Stimulated activated naive B cell treated with anti-CD40 and anti-IgM and Interleukin-4, amounts not matched to agents 10 μg/mL and 1 μg/mL and 100 μg/mL, for 72 hours (primary cell): ENCODE measurements around the gene SIX5.
A peak's percentile ranks its signal among the peaks of the same experiment; 100 is the strongest.
"Not testable (repeated sequence)": the region's sequence is repeated elsewhere in the genome, so short reads cannot be mapped to it uniquely, and the experiment has no call there.

Experiments used
- ATAC-seq, 2 donors: fragments of 150-1000 bp; cut with Tn5 transposase; replicated peaks; 2 replicates each; pipeline ENCODE4 v1.10.0; 2021; ENCODE audit warnings: moderate library complexity in 1 of 2
- DNase-seq: peaks from one replicate; pipeline ENCODE4 v3.0.0; 2021
- H3K27ac Mint-ChIP-seq: one replicate; pipeline ENCODE4 v1.8.0; 2022; ENCODE audit warnings: mild to moderate bottlenecking, mixed read lengths
- H3K27me3 Mint-ChIP-seq, 2 donors: one replicate each; pipeline ENCODE4 v1.8.0; 2022; ENCODE audit warnings: mixed read lengths in 2 of 2
- H3K36me3 Mint-ChIP-seq, 2 donors: one replicate each; pipeline ENCODE4 v1.8.0; 2022; ENCODE audit warnings: mixed read lengths in 2 of 2, mild to moderate bottlenecking in 1 of 2
- H3K4me1 Mint-ChIP-seq, 2 donors: one replicate each; pipeline ENCODE4 v1.8.0; 2022; ENCODE audit warnings: mixed read lengths in 2 of 2, mild to moderate bottlenecking in 1 of 2
- H3K4me3 Mint-ChIP-seq, 2 donors: one replicate each; pipeline ENCODE4 v1.8.0; 2022; ENCODE audit warnings: mild to moderate bottlenecking in 2 of 2, mixed read lengths in 2 of 2, moderate library complexity in 1 of 2
- H3K9me3 Mint-ChIP-seq, 2 donors: one replicate each; pipeline ENCODE4 v1.8.0; 2022; ENCODE audit warnings: mixed read lengths in 2 of 2, mild to moderate bottlenecking in 1 of 2

SIX5 gene

DNA sequence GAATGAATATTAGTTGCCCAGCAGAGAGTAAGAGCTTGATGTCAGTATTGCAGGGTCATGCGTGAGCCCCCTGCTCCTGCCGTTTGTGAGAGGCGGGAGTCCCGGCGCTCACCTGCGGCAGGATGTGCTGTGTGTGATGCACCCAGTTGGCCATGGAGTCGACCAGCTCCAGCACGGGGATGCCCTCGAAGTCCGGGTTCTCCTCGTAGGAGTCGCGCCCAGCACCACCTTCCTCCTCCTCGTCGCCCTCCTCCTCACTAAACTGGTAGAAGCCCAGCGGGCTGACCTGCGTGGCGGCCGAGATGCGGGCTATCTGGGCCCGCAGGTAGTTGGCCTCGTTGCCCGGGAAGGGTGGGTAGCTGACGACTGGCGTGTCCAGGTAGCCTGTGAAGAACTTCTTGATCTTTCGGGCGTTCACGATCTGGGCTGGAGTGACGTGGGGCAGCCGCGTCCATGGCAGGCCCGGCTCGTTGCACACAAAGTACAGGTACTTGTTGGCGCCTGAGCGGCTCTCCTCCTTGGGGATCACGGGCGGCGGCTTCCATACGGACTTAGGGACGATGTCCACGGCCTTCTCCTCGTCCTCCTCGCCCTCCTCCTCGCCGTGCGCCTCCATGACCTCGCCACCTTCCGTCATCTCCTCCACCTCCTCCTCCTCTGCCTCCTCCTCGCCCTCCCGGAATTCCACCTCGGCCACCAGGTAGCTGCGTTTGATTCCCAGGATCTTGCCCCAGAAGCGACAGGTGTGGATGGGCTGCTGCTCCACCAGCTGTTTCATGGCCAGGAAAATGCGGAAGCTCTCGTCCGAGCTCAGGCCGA is 35.3 kb upstream of the SIX5 start:
- peaks cover 3 to 11% of the 10 kb centered on the region in 2 donors for H3K4me1 Mint-ChIP-seq
- ATAC-seq (no peak), DNase-seq (no peak)
- peaks cover 10 to 37% of the 10 kb centered on the region in 2 donors for H3K27me3 Mint-ChIP-seq
- no peaks in the 10 kb centered on the region for H3K36me3 Mint-ChIP-seq
- no peaks in the 10 kb centered on the region for H3K9me3 Mint-ChIP-seq
- no peak overlapping the region for H3K4me3 Mint-ChIP-seq
- no peak overlapping the region for H3K27ac Mint-ChIP-seq

DNA sequence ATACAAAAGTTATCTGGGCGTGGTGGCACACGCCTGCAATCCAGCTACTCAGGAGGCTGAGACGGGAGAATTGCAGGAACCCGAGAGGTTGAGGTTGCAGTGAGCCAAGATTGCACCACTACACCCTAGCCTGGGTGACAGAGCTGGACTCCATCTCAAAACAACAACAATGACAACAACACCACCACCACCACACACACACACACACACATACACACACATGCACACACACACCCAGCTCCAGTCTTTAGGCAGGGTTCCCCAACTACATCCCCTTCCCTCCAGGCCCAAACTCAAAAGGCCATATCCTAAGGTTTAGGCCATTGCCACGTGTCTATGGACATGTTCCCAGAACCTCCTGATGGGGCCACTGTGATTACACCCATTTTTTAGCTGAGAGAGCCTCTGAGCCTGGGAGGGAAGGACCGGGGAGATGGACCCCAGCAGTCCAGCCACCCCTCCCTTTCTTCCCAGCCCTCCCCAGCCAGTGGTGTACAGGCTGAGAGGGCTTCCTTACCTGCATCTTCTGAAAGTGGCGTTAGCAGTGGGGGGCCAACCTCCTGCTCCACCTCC is 32.6 kb upstream of the SIX5 start:
- Mint-ChIP-seq H3K9me3 (no peaks in the 10 kb centered on the region), H3K4me3 (no peak overlapping the region), H3K4me1 (peaks cover 14 to 15% of the 10 kb centered on the region in 2 donors), H3K27me3 (peaks cover 14 to 46% of the 10 kb centered on the region in 2 donors), H3K27ac (no peak overlapping the region), H3K36me3 (no peaks in the 10 kb centered on the region)
- ATAC-seq (no peak), DNase-seq (no peak)

DNA sequence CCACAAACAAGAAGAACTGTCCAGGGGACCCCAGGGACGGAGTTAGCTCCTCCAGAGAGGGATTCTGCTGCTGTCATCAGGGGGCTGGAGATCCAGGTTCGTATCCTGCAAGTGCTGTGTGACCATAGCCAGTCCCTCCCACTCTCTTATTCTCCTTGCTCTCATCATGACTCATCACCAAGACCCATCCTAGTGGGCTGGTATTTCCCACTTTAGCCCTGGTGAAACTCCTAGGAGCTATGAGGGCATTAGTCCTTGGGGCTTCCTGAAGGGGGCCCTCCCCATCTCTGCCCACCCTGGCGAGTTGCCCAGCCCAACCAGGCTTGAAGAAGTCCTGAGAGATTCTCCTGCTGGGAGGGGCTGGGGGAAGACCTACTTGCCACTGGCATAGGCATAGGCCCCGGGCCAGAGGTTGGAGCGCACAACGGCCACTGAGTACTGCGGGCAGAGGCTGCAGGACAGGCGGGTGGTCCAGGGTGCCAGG is 31.1 kb upstream of the SIX5 start:
- H3K4me3 Mint-ChIP-seq: no peak overlapping the region
- peaks cover 13 to 14% of the 10 kb centered on the region in 2 donors for H3K4me1 Mint-ChIP-seq
- no peaks in the 10 kb centered on the region for H3K9me3 Mint-ChIP-seq
- no peak overlapping the region for H3K27ac Mint-ChIP-seq
- DNase-seq: no peak
- H3K27me3 Mint-ChIP-seq: peaks cover 18 to 54% of the 10 kb centered on the region in 2 donors
- no peaks in the 10 kb centered on the region for H3K36me3 Mint-ChIP-seq
- ATAC-seq: no peak

DNA sequence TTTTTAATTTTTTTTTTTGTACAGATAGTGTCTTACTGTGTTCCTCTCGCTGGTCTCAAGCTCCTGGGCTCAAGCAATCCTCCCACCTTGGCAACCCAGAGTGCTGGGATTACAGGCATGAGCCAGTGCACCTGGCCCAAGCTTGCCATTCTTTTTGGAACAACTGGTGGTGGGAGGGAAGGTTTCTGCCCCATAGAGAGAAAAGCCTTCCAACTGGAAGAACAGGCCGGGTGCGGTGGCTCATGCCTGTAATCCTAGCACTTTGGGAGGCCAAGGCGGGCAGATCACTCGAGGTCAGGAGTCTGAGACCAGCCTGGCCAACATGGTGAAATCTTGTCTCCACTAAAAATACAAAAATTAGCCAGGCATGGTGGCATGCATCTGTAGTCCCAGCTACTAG is 30.5 kb upstream of the SIX5 start:
- not testable (repeated sequence) for DNase-seq, H3K4me3 Mint-ChIP-seq, H3K27ac Mint-ChIP-seq, ATAC-seq, H3K36me3 Mint-ChIP-seq, H3K9me3 Mint-ChIP-seq
- Mint-ChIP-seq H3K4me1 (peaks cover 16 to 18% of the 10 kb centered on the region in 2 donors), H3K27me3 (peaks cover 18 to 60% of the 10 kb centered on the region in 2 donors)

DNA sequence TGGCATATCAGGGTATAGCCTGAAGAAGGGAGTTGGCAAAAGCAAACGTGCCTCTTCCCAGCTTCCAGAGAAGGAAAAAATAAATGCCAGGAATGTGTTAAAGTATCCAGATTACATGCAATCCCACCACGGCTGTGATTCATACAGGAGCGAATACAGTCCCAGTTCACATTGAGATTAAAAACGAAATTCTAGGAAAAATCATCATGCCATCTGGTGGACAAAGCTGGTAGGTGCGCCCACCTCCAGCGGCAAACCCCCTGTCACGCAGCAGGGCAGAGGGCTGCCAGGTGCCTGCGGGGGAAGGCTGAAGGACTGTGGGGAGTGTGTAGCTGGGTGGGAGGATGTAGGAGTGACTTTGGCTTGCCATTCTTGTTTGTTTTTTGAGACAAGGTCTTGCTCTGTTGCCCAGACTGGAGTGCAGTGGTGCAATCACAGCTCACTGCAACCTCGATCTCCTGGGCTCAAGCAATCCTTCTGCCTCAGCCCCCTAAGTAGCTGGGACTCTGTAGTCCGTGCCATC is 30.0 kb upstream of the SIX5 start:
- DNase-seq (no peak), ATAC-seq (peak; percentile 92)
- no peaks in the 10 kb centered on the region for H3K9me3 Mint-ChIP-seq
- H3K36me3 Mint-ChIP-seq: no peaks in the 10 kb centered on the region
- peaks cover 18 to 61% of the 10 kb centered on the region in 2 donors for H3K27me3 Mint-ChIP-seq
- peaks cover 17 to 20% of the 10 kb centered on the region in 2 donors for H3K4me1 Mint-ChIP-seq
- H3K4me3 Mint-ChIP-seq: no peak overlapping the region
- H3K27ac Mint-ChIP-seq: no peak overlapping the region

DNA sequence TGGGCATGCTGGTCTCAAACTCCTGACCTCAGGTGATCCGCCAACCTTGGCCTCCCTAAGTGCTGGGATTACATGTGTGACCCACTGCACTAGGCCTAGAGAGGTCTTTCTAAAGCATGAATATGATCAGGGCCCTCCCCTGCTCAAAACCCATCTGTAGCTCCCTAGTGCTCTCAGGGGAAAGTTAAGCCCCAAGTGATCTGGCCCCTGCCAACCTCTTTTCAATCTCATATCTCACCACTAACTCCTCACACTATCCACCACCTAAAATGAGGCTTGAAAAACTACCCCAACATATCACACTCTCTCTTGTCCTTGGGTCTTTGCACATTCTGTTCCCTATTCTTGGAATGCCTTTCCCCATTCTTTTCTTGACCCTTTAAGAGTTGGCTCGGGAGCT is 25.6 kb upstream of the SIX5 start:
- Mint-ChIP-seq H3K4me3 (no peak overlapping the region), H3K9me3 (no peaks in the 10 kb centered on the region)

DNA sequence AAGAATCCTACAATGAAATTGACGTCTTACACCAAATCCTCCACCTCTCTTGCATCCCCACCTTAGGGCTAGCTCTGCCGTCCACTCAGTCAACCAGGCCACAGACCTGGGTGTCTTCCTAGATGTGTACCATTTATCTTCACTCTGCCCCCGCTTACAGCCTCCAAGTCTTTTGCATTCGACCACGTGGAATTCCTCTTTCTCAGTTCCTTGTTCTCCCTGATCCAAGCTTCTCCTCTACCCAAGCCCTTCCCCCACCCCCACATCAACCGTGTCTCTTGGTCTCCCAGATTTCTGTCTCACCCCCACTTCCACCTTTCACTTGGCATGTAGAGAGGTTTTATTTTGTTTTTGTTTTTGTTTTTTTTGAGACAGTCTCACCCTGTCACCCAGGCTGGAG is 24.8 kb upstream of the SIX5 start:
- peak overlapping the region; percentile 17 to 51 for H3K4me3 Mint-ChIP-seq
- ATAC-seq: no peak
- peak overlapping the region; percentile 48 for H3K27ac Mint-ChIP-seq
- peaks cover 4 to 22% of the 10 kb centered on the region in 2 donors for H3K27me3 Mint-ChIP-seq
- H3K4me1 Mint-ChIP-seq: peaks cover 30 to 49% of the 10 kb centered on the region in 2 donors
- H3K36me3 Mint-ChIP-seq: peaks cover 7 to 9% of the 10 kb centered on the region in 2 donors
- no peaks in the 10 kb centered on the region for H3K9me3 Mint-ChIP-seq
- DNase-seq: no peak

More for the DNA sequence above, 25.6 kb upstream of the SIX5 start:
- peaks cover 34 to 54% of the 10 kb centered on the region in 2 donors for H3K4me1 Mint-ChIP-seq
- no peak overlapping the region for H3K27ac Mint-ChIP-seq
- DNase-seq: no peak
- peaks cover 8 to 27% of the 10 kb centered on the region in 2 donors for H3K27me3 Mint-ChIP-seq
- no peak for ATAC-seq
- H3K36me3 Mint-ChIP-seq: peaks cover 0 to 3% of the 10 kb centered on the region in 2 donors

DNA sequence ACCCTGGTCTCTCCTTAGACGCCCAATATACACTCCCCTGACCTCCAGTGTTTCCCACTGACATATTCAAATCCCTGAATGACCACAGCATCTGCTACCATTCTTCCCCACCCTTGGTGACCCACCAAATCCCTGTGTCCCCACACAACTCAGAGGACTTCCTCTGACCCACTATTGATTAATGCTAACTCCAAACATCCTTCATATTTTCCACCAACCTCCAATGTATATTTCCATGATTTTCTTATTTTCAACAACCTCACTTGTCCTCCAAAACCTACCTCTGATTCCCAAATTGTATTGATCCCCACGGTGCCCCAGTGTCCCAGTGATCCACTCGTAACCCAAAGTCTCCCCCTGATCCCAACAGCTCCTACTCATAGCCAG is 24.1 kb upstream of the SIX5 start:
- DNase-seq (no peak), ATAC-seq (no peak)
- Mint-ChIP-seq H3K36me3 (peaks cover 14 to 17% of the 10 kb centered on the region in 2 donors), H3K4me1 (peaks cover 29 to 49% of the 10 kb centered on the region in 2 donors), H3K9me3 (no peaks in the 10 kb centered on the region), H3K4me3 (peak overlapping the region; percentile 74 to 80), H3K27ac (peak overlapping the region; percentile 92), H3K27me3 (peaks cover 4 to 21% of the 10 kb centered on the region in 2 donors)

DNA sequence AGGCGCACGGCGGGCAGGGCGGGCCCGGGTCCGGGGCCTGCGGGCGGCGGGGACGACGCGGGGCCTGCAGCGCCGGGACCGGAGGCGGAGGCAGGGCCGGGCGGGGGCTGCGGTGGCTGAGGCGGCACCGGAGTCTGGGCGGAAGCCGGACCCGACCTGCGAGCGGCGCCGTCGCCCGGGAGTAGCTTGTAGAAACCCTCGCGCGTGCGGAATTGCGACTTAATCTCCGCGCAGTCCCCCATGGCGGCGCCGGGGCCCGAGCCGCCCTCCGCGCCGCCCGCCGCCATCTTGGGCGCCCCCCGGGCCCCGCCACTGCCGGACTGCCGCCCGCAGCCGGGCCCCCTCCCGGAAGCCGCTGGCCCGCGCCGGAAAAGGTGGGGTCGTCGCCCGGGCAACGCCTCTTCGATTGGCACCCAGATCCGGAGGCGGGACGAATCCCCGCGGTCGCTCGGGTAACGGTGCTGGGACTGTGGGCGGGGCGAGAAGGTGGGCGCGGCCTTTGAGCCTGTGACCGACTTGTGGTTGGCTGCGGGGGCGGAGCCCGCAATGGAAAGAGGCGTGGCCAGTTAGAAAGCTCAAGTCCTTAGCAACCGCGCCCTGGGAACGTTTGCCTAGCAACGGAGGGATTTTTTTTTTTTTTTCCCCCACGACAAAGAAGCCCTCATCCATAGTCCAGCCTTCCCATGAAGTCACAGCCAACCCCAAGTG is 23.6 kb upstream of the SIX5 start, which contains the start of gene DMWD:
TSS of gene DMWD (minus strand) at position 376 of the 708 bp plus-strand sequence. CDS start at position 287, 89 bp downstream.
- H3K4me1 Mint-ChIP-seq: peaks cover 31 to 51% of the 10 kb centered on the region in 2 donors
- no peaks in the 10 kb centered on the region for H3K9me3 Mint-ChIP-seq
- peaks cover 4 to 16% of the 10 kb centered on the region in 2 donors for H3K27me3 Mint-ChIP-seq
- DNase-seq (peak; percentile 99), ATAC-seq (peak; percentile 85 to 92)
- peak within 1 kb of the TSS; percentile 92 for H3K27ac Mint-ChIP-seq
- H3K4me3 Mint-ChIP-seq: peak within 1 kb of the TSS; percentile 82 to 94
- peaks cover 19 to 22% of the 10 kb centered on the region in 2 donors for H3K36me3 Mint-ChIP-seq

DNA sequence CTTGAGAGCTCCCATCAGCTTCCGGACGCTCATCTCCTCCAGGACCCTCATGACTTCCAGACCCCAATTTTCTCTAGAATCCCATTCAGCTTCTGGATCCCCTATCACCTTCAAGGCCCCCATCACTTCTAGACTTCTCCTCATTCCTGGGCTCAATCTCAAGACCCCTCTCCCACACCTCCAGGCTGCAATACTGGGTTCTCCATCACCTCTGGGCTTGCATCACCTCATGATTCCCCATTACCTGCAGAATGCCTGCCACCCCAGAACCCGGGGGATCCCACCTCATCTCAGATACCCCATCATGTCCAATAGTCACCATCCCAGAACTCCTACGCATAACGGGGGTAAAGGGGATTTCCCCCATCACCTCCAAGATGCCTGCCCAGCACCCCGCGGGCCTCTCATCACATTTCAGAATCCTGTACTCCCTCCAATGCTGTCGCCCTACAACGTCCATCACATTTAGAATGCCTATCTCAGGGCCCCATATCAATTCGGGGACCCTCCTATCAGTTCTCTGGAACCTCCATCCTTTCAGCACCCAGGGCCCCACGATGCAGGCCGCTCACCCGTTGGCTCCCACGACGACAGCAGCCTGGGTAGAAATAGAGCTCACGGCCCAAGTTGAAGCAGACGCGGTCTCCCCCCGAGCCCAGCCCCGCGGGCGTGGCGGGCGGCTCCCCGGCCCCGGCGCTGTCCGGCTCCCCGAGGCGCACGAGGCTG is 22.9 kb upstream of the SIX5 start:
- peaks cover 4 to 15% of the 10 kb centered on the region in 2 donors for H3K27me3 Mint-ChIP-seq

DNA sequence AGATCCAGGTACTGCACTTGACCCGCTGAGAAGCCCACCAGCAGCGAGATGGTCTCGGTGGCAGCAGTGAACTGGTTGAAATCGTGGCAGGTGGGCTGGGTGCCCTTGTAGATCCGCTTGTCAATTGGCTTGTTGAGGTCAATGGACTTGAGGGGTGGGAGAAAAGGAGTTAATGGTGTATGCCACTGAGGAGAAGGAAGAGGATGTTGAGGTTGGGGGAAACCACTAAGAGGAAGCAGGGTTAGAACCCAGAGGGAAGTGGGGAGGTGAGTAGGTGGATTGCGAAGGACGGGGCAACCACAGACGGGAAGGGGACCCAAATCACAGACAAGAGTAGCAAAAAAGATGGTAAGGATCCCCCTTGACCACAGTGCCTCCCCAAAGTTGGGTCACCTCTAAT is 21.9 kb upstream of the SIX5 start:
- H3K4me3 Mint-ChIP-seq: peak overlapping the region; percentile 82 to 94
- ATAC-seq (peak; percentile 53 to 62), DNase-seq (peak; percentile 49)
- H3K4me1 Mint-ChIP-seq: peaks cover 31 to 50% of the 10 kb centered on the region in 2 donors
- H3K27ac Mint-ChIP-seq: no peak overlapping the region
- peaks cover 35 to 37% of the 10 kb centered on the region in 2 donors for H3K36me3 Mint-ChIP-seq
- H3K27me3 Mint-ChIP-seq: peaks cover 3 to 13% of the 10 kb centered on the region in 2 donors
- H3K9me3 Mint-ChIP-seq: no peaks in the 10 kb centered on the region

More for the DNA sequence above, 22.9 kb upstream of the SIX5 start:
- H3K4me3 Mint-ChIP-seq: peak overlapping the region; percentile 82 to 94
- DNase-seq (no peak), ATAC-seq (peak; percentile 28 to 30)
- H3K27ac Mint-ChIP-seq: peak overlapping the region; percentile 90
- H3K9me3 Mint-ChIP-seq: no peaks in the 10 kb centered on the region
- H3K36me3 Mint-ChIP-seq: peaks cover 27 to 29% of the 10 kb centered on the region in 2 donors
- H3K4me1 Mint-ChIP-seq: peaks cover 31 to 50% of the 10 kb centered on the region in 2 donors

DNA sequence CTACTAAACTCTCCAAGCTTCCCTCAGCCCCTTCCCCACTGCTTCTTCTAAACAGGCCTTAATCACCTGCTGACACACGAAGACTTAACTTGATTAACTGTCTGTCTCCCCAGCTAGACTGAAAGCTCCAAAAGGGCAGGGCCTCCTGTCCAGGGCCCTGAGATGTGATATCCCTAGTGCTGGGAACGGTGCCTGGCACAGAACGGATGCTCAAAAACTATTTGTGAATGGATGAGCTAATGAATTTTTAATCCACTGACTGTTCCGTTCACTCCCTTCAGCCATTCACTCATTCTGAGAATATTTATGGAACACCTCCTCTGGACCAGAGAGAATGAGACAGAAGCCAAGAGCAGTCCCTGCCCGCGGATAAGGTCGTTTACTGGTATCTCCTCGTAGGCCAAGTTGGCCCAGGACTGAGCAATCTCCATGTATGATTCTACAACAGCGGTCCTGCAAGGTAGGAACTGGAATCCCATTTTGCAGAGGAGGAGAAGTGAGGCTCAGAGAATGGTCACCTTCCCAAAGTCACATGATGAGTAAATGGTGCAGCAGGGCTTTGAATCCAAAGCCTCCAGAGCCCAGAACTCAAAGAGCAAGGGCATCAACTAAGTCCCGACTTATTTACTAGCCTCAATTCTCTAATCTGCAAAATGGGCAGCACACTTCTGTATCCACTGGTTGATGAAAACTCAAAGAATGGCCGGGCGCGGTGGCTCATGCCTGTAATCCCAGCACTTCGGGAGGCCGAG is 20.2 kb upstream of the SIX5 start:
- no peak overlapping the region for H3K4me3 Mint-ChIP-seq
- ATAC-seq (no peak), DNase-seq (no peak)
- peaks cover 29 to 45% of the 10 kb centered on the region in 2 donors for H3K4me1 Mint-ChIP-seq
- H3K36me3 Mint-ChIP-seq: peaks cover 42 to 49% of the 10 kb centered on the region in 2 donors
- H3K9me3 Mint-ChIP-seq: no peaks in the 10 kb centered on the region
- H3K27ac Mint-ChIP-seq: no peak overlapping the region
- H3K27me3 Mint-ChIP-seq: no peaks in the 10 kb centered on the region

DNA sequence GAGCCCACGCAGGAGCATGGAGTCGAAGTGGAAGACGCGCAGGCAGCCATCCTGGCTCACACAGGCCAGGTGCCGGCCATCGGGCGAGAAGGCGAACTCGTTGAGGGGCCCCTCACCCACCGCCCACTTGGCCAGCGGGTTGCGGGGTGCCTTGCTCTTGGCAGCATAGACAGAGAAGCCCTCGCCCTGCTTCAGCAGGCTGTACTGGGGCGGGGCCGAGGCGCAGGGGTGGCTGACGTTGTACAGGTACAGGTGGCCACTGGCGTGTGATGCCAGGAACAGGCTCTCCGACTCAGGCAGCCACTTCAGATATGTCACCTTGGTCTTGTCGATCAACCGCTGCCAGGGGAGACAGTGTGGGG is 17.5 kb upstream of the SIX5 start:
- ATAC-seq: no peak
- Mint-ChIP-seq H3K36me3 (peaks cover 52 to 57% of the 10 kb centered on the region in 2 donors), H3K4me3 (no peak overlapping the region), H3K4me1 (peaks cover 15 to 24% of the 10 kb centered on the region in 2 donors), H3K9me3 (no peaks in the 10 kb centered on the region), H3K27me3 (no peaks in the 10 kb centered on the region), H3K27ac (no peak overlapping the region)
- DNase-seq: no peak
